Aorta (tissue), 5 donors: ENCODE measurements around the gene B4GALT2. TPM values are rescaled to one million over a fixed set of nuclear protein-coding genes. Genes with fewer than 3 reads are reported as not detected.

Experiments used
- ATAC-seq: fragments of 200-7000 bp; cut with Tn5 transposase; one replicate; pipeline ENCODE4 v1.9.1; 2022; ENCODE audit warnings: moderate library complexity; ENCODE audit not compliant: low FRiP score
- DNase-seq, 2 donors: peaks; one replicate each; pipeline ENCODE4 v3.0.0-alpha.2; 2020
- H3K27ac ChIP-seq, 2 donors: one replicate each; pipeline ENCODE4 v1.5.1; 2013; ENCODE audit warnings: low read length in 2 of 2, mild to moderate bottlenecking in 2 of 2, moderate library complexity in 2 of 2, control low read depth in 1 of 2, inconsistent platforms in 1 of 2, low read depth in 1 of 2
- H3K27me3 ChIP-seq, 2 donors: one replicate each; pipeline ENCODE4 v1.6.1; 2013; ENCODE audit warnings: control low read depth in 1 of 2, low read length in 1 of 2, mild to moderate bottlenecking in 1 of 2, moderate library complexity in 1 of 2; ENCODE audit not compliant: insufficient read depth in 2 of 2, control insufficient read depth in 1 of 2
- H3K36me3 ChIP-seq, 2 donors: one replicate each; pipeline ENCODE4 v1.6.1; 2013; ENCODE audit warnings: control low read depth in 1 of 2, low read length in 1 of 2, mild to moderate bottlenecking in 1 of 2; ENCODE audit not compliant: insufficient read depth in 2 of 2, control insufficient read depth in 1 of 2
- H3K4me1 ChIP-seq, 2 donors: one replicate each; pipeline ENCODE4 v1.6.1; 2013; ENCODE audit warnings: low read length in 2 of 2, control low read depth in 1 of 2, mild to moderate bottlenecking in 1 of 2, moderate library complexity in 1 of 2; ENCODE audit not compliant: insufficient read depth in 2 of 2, control insufficient read depth in 1 of 2
- H3K4me3 ChIP-seq, 2 donors: one replicate each; pipeline ENCODE4 v1.5.1; 2013; ENCODE audit warnings: low read length in 2 of 2, control low read depth in 1 of 2, mild to moderate bottlenecking in 1 of 2
- H3K9me3 ChIP-seq: one replicate; pipeline ENCODE4 v1.6.1; 2013; ENCODE audit warnings: mild to moderate bottlenecking, low read length; ENCODE audit not compliant: control insufficient read depth
- WGBS, 2 donors: extraction: QIAGEN DNeasy Blood & Tissue Kit; methylation state at CpG; one replicate each; pipeline ENCODE4 v1.1.7; 2013; 5-methylcytosine and 5-hydroxymethylcytosine counted together
- intact Hi-C, 2 donors: fragments of 100-400 bp; cut with DNase I; formaldehyde crosslinking; loops; one replicate each; pipeline versions ENCODE4 v1.14.2 to v1.15.0; 2022
- polyA plus RNA-seq, 2 donors: library from polyadenylated mRNA; stranded (reverse); fragments of 200-250 nt; gene quantifications; one replicate each; pipeline ENCODE4 v1.2.3, GENCODE V29; 2013
- total RNA-seq, 2 donors: library from RNA; stranded (reverse); fragmentation: NEBNext Ultra II Directional; extraction: Animal tissue kit (Norgen Biotek cat#: 25700); gene quantifications; one replicate each; pipeline ENCODE4 v1.2.1, GENCODE V29; 2021
- donor health status: healthy with polysubstance abuse.
- donor health status: Bipolar disorder and iron deficiency.
- donor health status: DM: no; HTN: no; CAD: no.
- donor health status: DM: no; HTN: no; CAD: no.
- donor health status: DM: yes; HTN: yes; CAD: no.

Gene B4GALT2
- total and polyA plus RNA-seq, 4 donors = 31.8 to 40.2 (median 33.5) TPM

DNA sequence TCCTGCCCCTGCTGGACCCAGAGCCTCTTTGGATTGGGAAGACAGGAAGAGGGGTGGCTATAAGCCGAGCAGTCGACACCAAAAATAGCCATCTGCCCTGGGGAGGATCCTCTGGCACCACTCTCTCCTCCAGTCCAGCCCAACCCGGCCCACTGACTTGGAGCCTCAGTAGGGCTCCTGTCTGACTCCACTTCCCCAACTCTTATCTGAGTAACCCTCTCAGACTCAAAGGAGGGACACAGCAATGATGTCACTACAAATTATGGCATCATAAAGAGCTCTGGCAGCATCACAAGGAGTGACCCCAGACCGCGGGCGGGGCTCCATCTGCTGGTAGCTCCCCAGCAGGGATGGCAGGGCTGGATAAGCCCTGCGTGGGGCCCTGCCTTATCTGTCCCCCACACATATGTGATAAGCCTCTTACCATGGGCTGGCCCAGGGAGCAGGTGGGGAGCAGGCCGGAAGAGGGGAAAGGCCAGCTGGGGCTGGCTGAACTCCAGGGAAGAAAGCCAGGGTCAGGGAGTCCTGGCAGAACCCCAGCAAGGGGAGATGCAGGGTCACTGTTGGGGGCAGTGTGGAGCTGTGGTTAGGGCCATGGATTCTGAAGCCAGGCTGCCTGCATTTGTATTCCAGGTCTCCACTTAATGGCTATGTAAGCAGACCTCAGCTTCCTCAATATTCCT, 56.9 kb downstream of the B4GALT2 start:
- no peaks in the 10 kb centered on the region for H3K36me3 ChIP-seq
- peak in 1 of 2 donors; percentile 76 for DNase-seq
- H3K4me1 ChIP-seq = no peaks in the 10 kb centered on the region
- no peaks in the 10 kb centered on the region for H3K27me3 ChIP-seq
- H3K9me3 ChIP-seq = no peaks in the 10 kb centered on the region
- peak; percentile 33 for ATAC-seq
- intact Hi-C loops = loop anchor here (1.0 to 2.0 kb wide), 2 partner anchors 31 kb away; no protein-coding TSS in a partner anchor
- WGBS, 2 donors = 14 to 19% methylated on average over 8 of the region's 8 CpGs
- peak overlapping the region; percentile 33 to 44 for H3K27ac ChIP-seq
- H3K4me3 ChIP-seq = no peak overlapping the region

- Histone ChIP-seq H3K27ac (peak overlapping the region; percentile 44 to 46), H3K36me3 (no peaks in the 10 kb centered on the region), H3K4me1 (no peaks in the 10 kb centered on the region), H3K27me3 (no peaks in the 10 kb centered on the region), H3K9me3 (no peaks in the 10 kb centered on the region), H3K4me3 (no peak overlapping the region)
- peak; percentile 79 for ATAC-seq
- DNase-seq = peak; percentile 82 to 87
- WGBS, 2 donors = 3 to 4% methylated on average over 6 of the region's 6 CpGs
- intact Hi-C loops = loop anchor here (1.0 to 2.0 kb wide), 2 partner anchors 31 to 32 kb away; no protein-coding TSS in a partner anchor
These were observed 57.6 kb downstream of the B4GALT2 start for GRCh38 chr1:44036409-44037139.

DNA sequence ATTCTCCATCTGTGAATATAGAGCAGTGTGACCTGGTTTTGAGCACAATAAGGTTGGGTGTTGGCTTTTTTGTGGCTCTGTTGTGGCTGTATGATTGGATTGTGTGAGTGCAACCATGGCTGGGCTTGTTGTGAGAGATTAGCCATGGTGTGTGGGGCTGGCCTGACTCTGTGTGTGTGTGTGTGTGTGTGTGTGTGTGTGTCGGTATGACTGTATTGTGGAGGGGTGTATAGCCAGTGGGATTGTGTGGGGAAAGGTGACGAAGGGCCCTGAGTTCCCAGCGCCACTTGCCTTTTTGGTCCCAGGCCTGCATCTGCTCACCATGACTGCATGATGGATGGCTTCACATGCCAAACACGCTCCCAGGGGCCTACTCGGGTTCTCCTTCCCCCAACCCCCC, 58.1 kb downstream of the B4GALT2 start:
- 13 to 14% methylated on average over 5 of the region's 5 CpGs for WGBS, 2 donors
- peak in 1 of 2 donors; percentile 73 for DNase-seq
- Histone ChIP-seq H3K4me1 (no peaks in the 10 kb centered on the region), H3K27ac (no peak overlapping the region), H3K9me3 (no peaks in the 10 kb centered on the region), H3K27me3 (no peaks in the 10 kb centered on the region), H3K36me3 (no peaks in the 10 kb centered on the region), H3K4me3 (no peak overlapping the region)
- intact Hi-C loops = loop anchor here in 1 of 2 donors (2.0 kb wide), 1 partner anchor 32 kb away; no protein-coding TSS in a partner anchor
- no peak for ATAC-seq

DNA sequence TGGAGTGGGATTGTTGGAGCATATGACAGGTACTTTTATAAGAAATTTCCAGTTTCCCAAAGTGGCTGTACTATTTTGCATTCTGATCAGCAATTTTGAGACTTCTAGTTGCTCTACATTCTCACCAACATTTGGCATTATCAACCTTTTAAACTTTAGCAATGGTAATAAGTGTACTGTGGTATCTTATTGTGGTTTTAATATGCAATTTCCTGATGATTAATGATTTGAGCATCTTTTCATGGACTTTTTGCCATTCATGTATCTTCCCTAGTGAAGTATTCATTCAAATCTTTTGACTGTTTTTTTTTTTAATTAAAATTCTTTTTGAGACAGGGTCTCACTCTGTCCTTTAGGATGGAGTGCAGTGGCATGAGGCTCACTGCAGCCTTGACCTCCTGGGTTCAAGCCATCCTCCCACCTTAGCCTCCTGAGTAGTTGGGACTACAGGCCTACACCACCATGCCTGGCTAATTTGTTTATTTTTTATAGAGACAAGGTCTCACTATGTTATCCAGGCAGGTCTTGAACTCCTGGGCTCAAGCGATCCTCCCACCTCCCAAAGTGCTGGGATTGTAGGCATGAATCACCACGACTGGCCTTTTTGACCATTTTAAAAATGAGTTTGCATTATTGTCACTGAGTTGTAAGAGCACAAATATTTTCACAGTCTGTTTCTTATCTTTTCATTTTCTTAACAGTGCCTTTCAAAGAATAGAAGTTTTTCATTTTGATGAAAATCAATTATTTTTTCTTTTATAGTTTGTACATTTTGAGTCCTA, 60.1 kb downstream of the B4GALT2 start:
- Histone ChIP-seq H3K4me3 (no peak overlapping the region), H3K27me3 (no peaks in the 10 kb centered on the region), H3K27ac (no peak overlapping the region), H3K4me1 (no peaks in the 10 kb centered on the region), H3K36me3 (no peaks in the 10 kb centered on the region), H3K9me3 (no peaks in the 10 kb centered on the region)
- ATAC-seq (no peak), DNase-seq (no peak)
- WGBS, 2 donors = 62 to 69% methylated on average over 2 of the region's 2 CpGs
- intact Hi-C loops = no loop called here

GRCh38 chr1:44040418-44040817, 61.4 kb downstream of the B4GALT2 start:
- WGBS, 2 donors = 89 to 96% methylated on average over 2 of the region's 2 CpGs
- Histone ChIP-seq H3K27me3 (no peaks in the 10 kb centered on the region), H3K9me3 (no peaks in the 10 kb centered on the region), H3K4me3 (no peak overlapping the region), H3K27ac (no peak overlapping the region), H3K4me1 (no peaks in the 10 kb centered on the region), H3K36me3 (no peaks in the 10 kb centered on the region)
- intact Hi-C loops = no loop called here
- DNase-seq (no peak), ATAC-seq (no peak)

Other genes starting within 250 kb of the B4GALT2 start
- 1 to 10 TPM; 1.8 to 4.9 TPM for gene ARTN, start 45.4 kb upstream of the B4GALT2 start, total RNA-seq
- 1 to 10 TPM in 1 of 2 donors, not detected in 1; 2.1 TPM for gene ARTN, start 45.4 kb upstream of the B4GALT2 start, polyA plus RNA-seq
- 10 to 100 TPM; 19.4 to 22.5 TPM for gene IPO13, start 32.3 kb upstream of the B4GALT2 start, total RNA-seq
- 10 to 100 TPM in 1 of 2 donors, 1 to 10 TPM in 1; 9.8 to 29.2 TPM for gene IPO13, start 32.3 kb upstream of the B4GALT2 start, polyA plus RNA-seq
- gene DPH2, start 9.2 kb upstream of the B4GALT2 start, total RNA-seq = 10 to 100 TPM; 11.8 to 14.7 TPM
- gene DPH2, start 9.2 kb upstream of the B4GALT2 start, polyA plus RNA-seq = 10 to 100 TPM in 1 of 2 donors, 1 to 10 TPM in 1; 6.0 to 15.8 TPM
- 10 to 100 TPM; 77.9 to 79.8 TPM for gene ATP6V0B, start 4.2 kb upstream of the B4GALT2 start, total RNA-seq
- 100 to 1,000 TPM; 109 to 119 TPM for gene ATP6V0B, start 4.2 kb upstream of the B4GALT2 start, polyA plus RNA-seq
- gene CCDC24, start 12.4 kb downstream of the B4GALT2 start, total RNA-seq = 1 to 10 TPM; 2.6 to 6.0 TPM
- gene CCDC24, start 12.4 kb downstream of the B4GALT2 start, polyA plus RNA-seq = 10 to 100 TPM in 1 of 2 donors, 1 to 10 TPM in 1; 5.8 to 29.7 TPM
- 10 to 100 TPM in 1 of 2 donors, 1 to 10 TPM in 1; 5.5 to 18.9 TPM for gene SLC6A9, start 52.3 kb downstream of the B4GALT2 start, total RNA-seq
- gene SLC6A9, start 52.3 kb downstream of the B4GALT2 start, polyA plus RNA-seq = 1 to 10 TPM; 1.3 to 7.5 TPM
- gene KLF17, start 139.6 kb downstream of the B4GALT2 start, total RNA-seq = under 1 TPM; 0.16 to 0.33 TPM
- under 1 TPM; 0.13 to 0.15 TPM for gene KLF17, start 139.6 kb downstream of the B4GALT2 start, polyA plus RNA-seq
- not detected for gene KLF18, start 162.4 kb downstream of the B4GALT2 start, total RNA-seq
- not detected for gene KLF18, start 162.4 kb downstream of the B4GALT2 start, polyA plus RNA-seq
- gene DMAP1, start 234.3 kb downstream of the B4GALT2 start, total RNA-seq = 10 to 100 TPM; 30.1 to 36.4 TPM
- 100 to 1,000 TPM in 1 of 2 donors, 10 to 100 TPM in 1; 21.8 to 134 TPM for gene DMAP1, start 234.3 kb downstream of the B4GALT2 start, polyA plus RNA-seq